PC-9 (cell line): ENCODE results near the gene ADAM21.
"Not testable (repeated sequence)": the region's sequence is repeated elsewhere in the genome, so short reads cannot be mapped to it uniquely, and the experiment has no call there.

Source experiments
- CTCF ChIP-seq: fragments of 200-600 bp; sonication (generic); conservative IDR thresholded peaks from 2 replicates; pipeline ENCODE4 v1.6.1; 2017; ENCODE audit warnings: mixed run types, antibody characterized with exemption, mild to moderate bottlenecking, moderate library complexity
- EZH2 ChIP-seq: fragments of 200-600 bp; sonication (generic); IDR thresholded peaks from 2 replicates; pipeline ENCODE4 v1.8.0; 2017; ENCODE audit warnings: antibody characterized with exemption, low read depth

GRCh38 chr14:70477356-70478105, 25.6 kb downstream of the ADAM21 start:
- not testable (repeated sequence) for TF ChIP-seq CTCF, EZH2
